HCT116 (cell line): Measurements from ENCODE around the gene ROCK1. TPM values are rescaled to one million over a fixed set of nuclear protein-coding genes. Genes with fewer than 3 reads are reported as not detected.

Experiments used
- ATAC-seq: fragments of 200-7000 bp; cut with Tn5 transposase; 2 replicates; pipeline ENCODE4 v1.9.1; 2020; ENCODE audit warnings: mild to moderate bottlenecking, moderate library complexity
- BruUV-seq: library from RNA; stranded (reverse); fragments of 400-500 nt; replicated peaks from 2 replicates; lab custom pipeline; 2021; lab: Mats Ljungman, UMichigan
- CTCF ChIA-PET: fragments of 300-600 bp; sonication (Branson Sonifier 250); formaldehyde crosslinking; loops from one replicate; lab custom pipeline; 2021; ENCODE audit warnings: antibody characterized with exemption; lab: Charles Lee
- POLR2A ChIA-PET: fragments of 300-600, 350-600 bp; sonication (Branson Sonifier 250); formaldehyde crosslinking; loops from one replicate; lab custom pipeline; 2021; ENCODE audit warnings: antibody characterized with exemption; lab: Charles Lee
- RAD21 ChIA-PET, 2 experiments: fragments of 300-600 bp; sonication (Branson Sonifier 250); formaldehyde crosslinking; loops; one replicate each; lab custom pipeline; 2023; ENCODE audit warnings: low total read pairs in 2 of 2; ENCODE audit not compliant: uncharacterized antibody in 2 of 2, unreplicated experiment in 2 of 2, low non-redundant PET in 1 of 2; lab: Charles Lee
- DNase-seq: peaks from one replicate; pipeline ENCODE4 v3.0.0-alpha.2; 2010; ENCODE audit warnings: low read depth, low spot score
- H2AFZ ChIP-seq: fragments of 200-600 bp; shearing (Covaris generic), sonication (generic); 2 replicates; pipeline ENCODE4 v1.6.1; 2017; ENCODE audit warnings: low read depth, mixed run types, mixed read lengths, antibody characterized with exemption, low read length; ENCODE audit not compliant: poor library complexity, severe bottlenecking
- H3K27ac ChIP-seq: 2 replicates; pipeline ENCODE4 v1.5.1; 2012; ENCODE audit warnings: low read depth, low read length
- H3K27me3 ChIP-seq: fragments of 200-600 bp; sonication (generic); 2 replicates; pipeline ENCODE4 v1.6.1; 2016; ENCODE audit warnings: mixed run types, low read length, mixed read lengths; ENCODE audit not compliant: insufficient read depth
- H3K36me3 ChIP-seq, 2 experiments: fragments of 200-500 bp in 1 of 2; fragments of 200-600 bp in 1 of 2; sonication (Bioruptor generic) in 1 of 2; sonication (generic) in 1 of 2; 2 replicates each; pipeline versions ENCODE4 v1.5.1 to v1.6.1; 2014 to 2016; ENCODE audit warnings: low read length in 2 of 2, inconsistent platforms in 1 of 2, mixed read lengths in 1 of 2, mixed run types in 1 of 2; ENCODE audit not compliant: insufficient read depth in 2 of 2, control insufficient read depth in 1 of 2
- H3K4me1 ChIP-seq, 2 experiments: fragments of 200-600 bp in 1 of 2; sonication (generic) in 1 of 2; 2 replicates each; pipeline versions ENCODE4 v1.5.1 to v1.6.1; 2012 to 2017; ENCODE audit warnings: low read length in 2 of 2, inconsistent platforms in 1 of 2, mild to moderate bottlenecking in 1 of 2, mixed read lengths in 1 of 2, mixed run types in 1 of 2, moderate library complexity in 1 of 2; ENCODE audit not compliant: insufficient read depth in 2 of 2, control insufficient read depth in 1 of 2
- H3K4me2 ChIP-seq: fragments of 200-600 bp; sonication (generic); 2 replicates; pipeline ENCODE4 v1.6.1; 2017; ENCODE audit warnings: mixed run types, low read length, mixed read lengths
- H3K4me3 ChIP-seq, 2 experiments: fragments of 200-600 bp in 1 of 2; sonication (generic) in 1 of 2; replicated peaks in 1 of 2; 2 replicates each; pipeline ENCODE4 v1.5.1; 2011 to 2016; ENCODE audit warnings: low read length in 2 of 2, control low read depth in 1 of 2, low read depth in 1 of 2, mild to moderate bottlenecking in 1 of 2, mixed read lengths in 1 of 2, mixed run types in 1 of 2
- H3K79me2 ChIP-seq: fragments of 200-600 bp; sonication (generic); 2 replicates; pipeline ENCODE4 v1.6.1; 2017; ENCODE audit warnings: mild to moderate bottlenecking, mixed run types, low read length, moderate library complexity, mixed read lengths; ENCODE audit not compliant: insufficient read depth
- H3K9ac ChIP-seq: fragments of 200-600 bp; sonication (generic); 2 replicates; pipeline ENCODE4 v1.6.1; 2016; ENCODE audit warnings: low read length, mixed read lengths
- H3K9me2 ChIP-seq: fragments of 200-600 bp; sonication (generic), shearing (Covaris generic); 2 replicates; pipeline ENCODE4 v1.6.1; 2017; ENCODE audit warnings: mixed run types, mild to moderate bottlenecking, moderate library complexity; ENCODE audit not compliant: insufficient read depth
- H3K9me3 ChIP-seq, 2 experiments: fragments of 200-500 bp in 1 of 2; fragments of 200-600 bp in 1 of 2; sonication (Bioruptor generic) in 1 of 2; sonication (generic) in 1 of 2; 2 replicates each; pipeline ENCODE4 v1.6.1; 2014 to 2017; ENCODE audit warnings: low read length in 2 of 2, mixed read lengths in 2 of 2, inconsistent platforms in 1 of 2, low read depth in 1 of 2, mild to moderate bottlenecking in 1 of 2, mixed run types in 1 of 2, moderate library complexity in 1 of 2; ENCODE audit not compliant: control insufficient read depth in 1 of 2, insufficient read depth in 1 of 2
- H4K20me1 ChIP-seq: fragments of 200-600 bp; sonication (generic), shearing (Covaris generic); 2 replicates; pipeline ENCODE4 v1.6.1; 2017; ENCODE audit warnings: mixed run types, mild to moderate bottlenecking, moderate library complexity; ENCODE audit not compliant: insufficient read depth
- EGR1 ChIP-seq: IDR thresholded peaks from 2 replicates; pipeline ENCODE4 v1.6.1; 2012; ENCODE audit warnings: low read depth
- EZH2phosphoT487 ChIP-seq: fragments of 200-600 bp; IDR thresholded peaks from 2 replicates; pipeline ENCODE4 v1.6.1; 2018; ENCODE audit warnings: antibody characterized with exemption, borderline replicate concordance
- POLR2AphosphoS5 ChIP-seq: IDR thresholded peaks from 2 replicates; pipeline ENCODE4 v1.6.1; 2011; ENCODE audit warnings: mild to moderate bottlenecking, low read depth, low read length, moderate library complexity
- SIN3A ChIP-seq: IDR thresholded peaks from 2 replicates; pipeline ENCODE4 v1.6.1; 2012; ENCODE audit warnings: low read depth
- YY1 ChIP-seq: IDR thresholded peaks from 2 replicates; pipeline ENCODE4 v1.6.1; 2011; ENCODE audit warnings: low read length, low read depth, moderate library complexity, mild to moderate bottlenecking; ENCODE audit not compliant: insufficient replicate concordance; ENCODE audit errors: extremely low read depth
- ZBTB33 ChIP-seq: IDR thresholded peaks from 2 replicates; pipeline ENCODE4 v1.6.1; 2011; ENCODE audit warnings: mild to moderate bottlenecking, low read length, moderate library complexity; ENCODE audit not compliant: insufficient replicate concordance; ENCODE audit errors: extremely low read depth
- intact Hi-C: fragments of 100-400 bp; cut with micrococcal nuclease; formaldehyde crosslinking; loops from 2 replicates; pipeline ENCODE4 v1.10.0; 2022
- total RNA-seq: library from RNA; stranded (reverse); gene quantifications from one replicate; pipeline ENCODE4 v1.2.1, GENCODE V29; 2021; ENCODE audit not compliant: unreplicated experiment

Gene ROCK1
- total RNA-seq, 1 experiment from 2014 or later = 38.1 TPM

GRCh38 chr18:20966795-20967194 is 144.8 kb downstream of the ROCK1 start:
- POLR2A ChIA-PET = no interaction called here
- no peak for DNase-seq
- RAD21 ChIA-PET = no interaction called here
- Histone ChIP-seq H3K9ac (no peak overlapping the region), H4K20me1 (no peaks in the 10 kb centered on the region), H3K79me2 (no peaks in the 10 kb centered on the region), H2AFZ (no peak overlapping the region), H3K27ac (no peak overlapping the region), H3K9me3 (no peaks in the 10 kb centered on the region), H3K27me3 (no peaks in the 10 kb centered on the region), H3K9me2 (no peaks in the 10 kb centered on the region), H3K4me2 (no peak overlapping the region), H3K36me3 (peaks cover 14 to 22% of the 10 kb centered on the region in 2 experiments; a peak in 3 of 4 replicates), H3K4me1 (no peaks in the 10 kb centered on the region), H3K4me3 (no peak overlapping the region)
- CTCF ChIA-PET = no interaction called here
- intact Hi-C loops = no loop called here
- BruUV-seq = no TSS peak
- ATAC-seq = no peak
- no peak for TF ChIP-seq EGR1
- no peak for TF ChIP-seq YY1
- TF ChIP-seq POLR2AphosphoS5 = no peak
- TF ChIP-seq SIN3A = no peak
- no peak for TF ChIP-seq EZH2phosphoT487

DNA sequence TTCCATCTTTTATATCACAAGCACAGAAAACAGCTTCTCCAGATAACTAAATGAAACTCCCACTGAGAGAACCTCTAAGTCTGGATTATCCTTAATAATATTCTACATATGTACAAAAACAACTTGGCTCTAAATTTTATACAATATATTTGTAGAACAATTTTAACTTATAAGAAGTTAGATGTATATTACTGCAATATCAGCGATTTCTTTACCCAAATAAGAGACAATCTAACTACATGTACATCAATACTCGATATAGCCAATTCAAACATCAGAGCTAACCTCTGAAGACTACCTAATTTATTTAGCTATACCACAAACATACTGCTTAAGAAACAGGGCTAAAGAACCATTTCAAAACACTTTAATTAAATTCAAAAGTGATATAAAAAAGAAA is 148.6 kb downstream of the ROCK1 start:
- no peak for TF ChIP-seq ZBTB33
- no peak for TF ChIP-seq SIN3A
- Histone ChIP-seq H2AFZ (no peak overlapping the region), H3K36me3 (peaks cover 0 to 9% of the 10 kb centered on the region in 2 experiments; a peak in 2 of 4 replicates), H3K9ac (no peak overlapping the region), H3K79me2 (no peaks in the 10 kb centered on the region), H3K9me2 (0 out of 2 replicates have a peak, but pooled peaks cover 3% of the 10 kb centered on the region), H3K27me3 (no peaks in the 10 kb centered on the region), H3K27ac (no peak overlapping the region), H3K4me1 (no peaks in the 10 kb centered on the region), H3K9me3 (no peaks in the 10 kb centered on the region), H3K4me3 (no peak overlapping the region), H3K4me2 (no peak overlapping the region), H4K20me1 (no peaks in the 10 kb centered on the region; the same call in 1 of the 2 replicates)
- DNase-seq = no peak
- CTCF ChIA-PET = no interaction called here
- POLR2A ChIA-PET = no interaction called here
- ATAC-seq = no peak
- RAD21 ChIA-PET = no interaction called here
- BruUV-seq = no TSS peak
- intact Hi-C loops = no loop called here
